GM12891 (cell line): Measurements from ENCODE around the gene PASK.

Experiments used
- PAX5 ChIP-seq: IDR thresholded peaks from 2 replicates; pipeline ENCODE4 v1.6.1; 2011; ENCODE audit warnings: low read length, moderate library complexity, mild to moderate bottlenecking; ENCODE audit not compliant: insufficient read depth, severe bottlenecking
- POLR2A ChIP-seq: IDR thresholded peaks from 2 replicates; pipeline ENCODE4 v1.6.1; 2011; ENCODE audit warnings: low read depth, low read length, control low read depth
- POLR2AphosphoS5 ChIP-seq: IDR thresholded peaks from 2 replicates; pipeline ENCODE4 v1.6.1; 2011; ENCODE audit warnings: low read depth, low read length, control low read depth
- SPI1 ChIP-seq: IDR thresholded peaks from 2 replicates; pipeline ENCODE4 v1.6.1; 2011; ENCODE audit warnings: low read depth, low read length, control low read depth
- TAF1 ChIP-seq: IDR thresholded peaks from 2 replicates; pipeline ENCODE4 v1.6.1; 2011; ENCODE audit warnings: low read depth, low read length, control low read depth

GRCh38 chr2:241107031-241107783 lies 42.1 kb downstream of the PASK start:
- TF ChIP-seq POLR2A: no peak
- TF ChIP-seq POLR2AphosphoS5: no peak
- no peak for TF ChIP-seq PAX5
- TF ChIP-seq TAF1: no peak
- TF ChIP-seq SPI1: no peak
